Skeletal muscle tissue (tissue), 5 donors: ENCODE data around the gene CDC25A. TPM values are rescaled to one million over a fixed set of nuclear protein-coding genes. Genes with fewer than 3 reads are reported as not detected.
"Not testable (repeated sequence)": the region's sequence is repeated elsewhere in the genome, so short reads cannot be mapped to it uniquely, and the experiment has no call there.

Experiments used
- H3K27ac ChIP-seq: one replicate; pipeline ENCODE4 v1.7.0; 2013; ENCODE audit warnings: mild to moderate bottlenecking, low read depth, low read length, inconsistent platforms
- H3K27me3 ChIP-seq, 3 donors: one replicate each; pipeline ENCODE4 v1.7.0; 2013; ENCODE audit warnings: low read length in 3 of 3; ENCODE audit not compliant: control insufficient read depth in 3 of 3, insufficient read depth in 3 of 3
- H3K36me3 ChIP-seq, 3 donors: one replicate each; pipeline ENCODE4 v1.7.0; 2013; ENCODE audit warnings: low read length in 3 of 3; ENCODE audit not compliant: control insufficient read depth in 3 of 3, insufficient read depth in 3 of 3
- H3K4me1 ChIP-seq, 3 donors: one replicate each; pipeline ENCODE4 v1.7.0; 2013; ENCODE audit warnings: low read length in 3 of 3, mild to moderate bottlenecking in 3 of 3; ENCODE audit not compliant: control insufficient read depth in 3 of 3, insufficient read depth in 3 of 3
- H3K4me3 ChIP-seq, 3 donors: one replicate each; pipeline ENCODE4 v1.7.0; 2013; ENCODE audit warnings: low read length in 3 of 3
- H3K9ac ChIP-seq, 3 donors: one replicate each; pipeline ENCODE4 v1.7.0; 2013; ENCODE audit warnings: low read length in 3 of 3, mild to moderate bottlenecking in 3 of 3, moderate library complexity in 2 of 3, low read depth in 1 of 3
- H3K9me3 ChIP-seq, 3 donors: one replicate each; pipeline ENCODE4 v1.7.0; 2013; ENCODE audit warnings: low read length in 3 of 3; ENCODE audit not compliant: control insufficient read depth in 3 of 3
- small RNA-seq: library from RNA; depleted of rRNA; stranded (forward); fragments of <200 nt; gene quantifications from one replicate; pipeline ENCODE3, GENCODE V24; 2014
- total RNA-seq: library from RNA; depleted of rRNA; stranded (reverse); fragments of >200 nt; gene quantifications from one replicate; pipeline ENCODE4 v1.2.3, GENCODE V29; 2014
- donor health status: Osteomylitis.

CDC25A gene
- total RNA-seq, 1 donor from 2014 or later = 3.7 TPM

GRCh38 chr3:48118928-48119327, 69.3 kb downstream of the CDC25A start:
- Histone ChIP-seq H3K9me3 (no peaks in the 10 kb centered on the region), H3K36me3 (no peaks in the 10 kb centered on the region), H3K4me1 (no peaks in the 10 kb centered on the region), H3K4me3 (no peak overlapping the region), H3K27ac (peak overlapping the region; percentile 40), H3K9ac (no peak overlapping the region), H3K27me3 (no peaks in the 10 kb centered on the region)

- no peaks in the 10 kb centered on the region for H3K36me3 ChIP-seq
- H3K4me3 ChIP-seq = no peak overlapping the region
- H3K9me3 ChIP-seq = no peaks in the 10 kb centered on the region
- H3K27me3 ChIP-seq = no peaks in the 10 kb centered on the region
- no peaks in the 10 kb centered on the region for H3K4me1 ChIP-seq
- H3K9ac ChIP-seq = no peak overlapping the region
- H3K27ac ChIP-seq = no peak overlapping the region
Observed at GRCh38 chr3:48118322-48118721, 69.9 kb downstream of the CDC25A start.

GRCh38 chr3:48112813-48113212, 75.4 kb downstream of the CDC25A start:
- no peaks in the 10 kb centered on the region for H3K9me3 ChIP-seq
- no peak overlapping the region for H3K4me3 ChIP-seq
- no peaks in the 10 kb centered on the region for H3K4me1 ChIP-seq
- H3K9ac ChIP-seq = no peak overlapping the region
- H3K27ac ChIP-seq = no peak overlapping the region
- no peaks in the 10 kb centered on the region for H3K27me3 ChIP-seq
- H3K36me3 ChIP-seq = no peaks in the 10 kb centered on the region

- not testable (repeated sequence) for H3K36me3 ChIP-seq, H3K9me3 ChIP-seq, H3K9ac ChIP-seq, H3K4me3 ChIP-seq, H3K27me3 ChIP-seq, H3K4me1 ChIP-seq, H3K27ac ChIP-seq
Observed at GRCh38 chr3:48112108-48112791, 76.0 kb downstream of the CDC25A start.

GRCh38 chr3:48110463-48110862, 77.8 kb downstream of the CDC25A start:
- no peaks in the 10 kb centered on the region for H3K9me3 ChIP-seq
- no peaks in the 10 kb centered on the region for H3K4me1 ChIP-seq

GRCh38 chr3:48107227-48107626, 81.0 kb downstream of the CDC25A start:
- Histone ChIP-seq H3K4me1 (no peaks in the 10 kb centered on the region), H3K4me3 (no peak overlapping the region), H3K27me3 (no peaks in the 10 kb centered on the region), H3K9me3 (no peaks in the 10 kb centered on the region), H3K27ac (no peak overlapping the region), H3K9ac (no peak overlapping the region), H3K36me3 (no peaks in the 10 kb centered on the region)

More at GRCh38 chr3:48110463-48110862, 77.8 kb downstream of the CDC25A start:
- H3K36me3 ChIP-seq = no peaks in the 10 kb centered on the region
- no peaks in the 10 kb centered on the region for H3K27me3 ChIP-seq
- no peak overlapping the region for H3K9ac ChIP-seq
- H3K27ac ChIP-seq = no peak overlapping the region
- no peak overlapping the region for H3K4me3 ChIP-seq

Small RNA genes within 50 kb of the gene (small RNA-seq; reads per million reads assigned to genes)
- gene MIR4443 (1.1 reads per million, percentile 79 among the genes with 10 or more reads in this experiment), gene NDUFB1P1 (0.07 reads per million), gene RNU7-128P (not detected), gene SNRPFP4 (not detected)

Other genes with a start within 250 kb of the CDC25A start
- gene MAP4, start 172.0 kb downstream of the CDC25A start, total RNA-seq = 106 TPM
- not detected for gene CAMP, start 35.1 kb upstream of the CDC25A start, total RNA-seq
- gene ZNF589, start 52.7 kb upstream of the CDC25A start, total RNA-seq = 4.7 TPM
- gene NME6, start 113.0 kb upstream of the CDC25A start, total RNA-seq = 18.8 TPM
- gene SPINK8, start 145.2 kb upstream of the CDC25A start, total RNA-seq = not detected
- gene FBXW12, start 183.8 kb upstream of the CDC25A start, total RNA-seq = 0.52 TPM
- gene PLXNB1, start 241.7 kb upstream of the CDC25A start, total RNA-seq = 11.5 TPM